Liver (tissue), 9 donors: ENCODE data around the gene NLK. TPM values are rescaled to one million over a fixed set of nuclear protein-coding genes. Genes with fewer than 3 reads are reported as not detected.

Experiments
- DNase-seq: peaks from one replicate; pipeline ENCODE4 v3.0.0-alpha.2; 2017; ENCODE audit warnings: low spot score
- H3K27ac ChIP-seq, 2 donors: one replicate each; pipeline ENCODE4 v1.7.0; 2013; ENCODE audit warnings: inconsistent platforms in 2 of 2, low read length in 2 of 2, control low read depth in 1 of 2, low read depth in 1 of 2, mild to moderate bottlenecking in 1 of 2
- H3K27me3 ChIP-seq, 4 donors: one replicate each; pipeline versions ENCODE4 v1.6.1 to v1.7.0; 2013; ENCODE audit warnings: low read length in 3 of 4, inconsistent platforms in 1 of 4, mild to moderate bottlenecking in 1 of 4, moderate library complexity in 1 of 4; ENCODE audit not compliant: control insufficient read depth in 4 of 4, insufficient read depth in 4 of 4
- H3K36me3 ChIP-seq, 4 donors: one replicate each; pipeline versions ENCODE4 v1.6.1 to v1.7.0; 2013; ENCODE audit warnings: low read length in 3 of 4, mild to moderate bottlenecking in 3 of 4, low read depth in 1 of 4, moderate library complexity in 1 of 4; ENCODE audit not compliant: control insufficient read depth in 4 of 4, insufficient read depth in 3 of 4
- H3K4me1 ChIP-seq, 4 donors: one replicate each; pipeline versions ENCODE4 v1.6.1 to v1.7.0; 2013; ENCODE audit warnings: low read length in 3 of 4, mild to moderate bottlenecking in 3 of 4, moderate library complexity in 1 of 4; ENCODE audit not compliant: control insufficient read depth in 4 of 4, insufficient read depth in 4 of 4
- H3K4me3 ChIP-seq, 3 donors: one replicate each; pipeline versions ENCODE4 v1.6.1 to v1.7.0; 2013; ENCODE audit warnings: low read length in 3 of 3, control low read depth in 1 of 3, low read depth in 1 of 3, mild to moderate bottlenecking in 1 of 3
- H3K9ac ChIP-seq, 2 donors: one replicate each; pipeline ENCODE4 v1.7.0; 2013; ENCODE audit warnings: low read length in 2 of 2, mild to moderate bottlenecking in 2 of 2, moderate library complexity in 2 of 2, control low read depth in 1 of 2, low read depth in 1 of 2
- H3K9me3 ChIP-seq, 4 donors: one replicate each; pipeline versions ENCODE4 v1.6.1 to v1.7.0; 2013; ENCODE audit warnings: low read length in 3 of 4; ENCODE audit not compliant: control insufficient read depth in 4 of 4
- EGR1 ChIP-seq, 2 donors: IDR thresholded peaks; 2 replicates each; pipeline ENCODE4 v1.6.1; 2016 to 2018; ENCODE audit warnings: antibody characterized with exemption in 2 of 2, low read depth in 2 of 2
- FOXA1 ChIP-seq: IDR thresholded peaks from 2 replicates; pipeline ENCODE4 v1.6.1; 2016; ENCODE audit warnings: antibody characterized with exemption
- FOXA2 ChIP-seq: IDR thresholded peaks from 2 replicates; pipeline ENCODE4 v1.6.1; 2016; ENCODE audit warnings: antibody characterized with exemption
- GABPA ChIP-seq, 2 donors: IDR thresholded peaks in 1 of 2; conservative IDR thresholded peaks in 1 of 2; 2 replicates each; pipeline ENCODE4 v1.6.1; 2016; ENCODE audit warnings: antibody characterized with exemption in 2 of 2, mild to moderate bottlenecking in 1 of 2, moderate library complexity in 1 of 2
- HNF4A ChIP-seq, 2 donors: conservative IDR thresholded peaks; 2 replicates each; pipeline ENCODE4 v1.6.1; 2016; ENCODE audit warnings: antibody characterized with exemption in 2 of 2, mild to moderate bottlenecking in 2 of 2
- HNF4G ChIP-seq: IDR thresholded peaks from 2 replicates; pipeline ENCODE4 v1.6.1; 2016; ENCODE audit warnings: antibody characterized with exemption
- JUND ChIP-seq, 2 donors: IDR thresholded peaks; 2 replicates each; pipeline ENCODE4 v1.6.1; 2016; ENCODE audit warnings: antibody characterized with exemption in 2 of 2
- NR2F2 ChIP-seq: IDR thresholded peaks from 2 replicates; pipeline ENCODE4 v1.6.1; 2016; ENCODE audit warnings: antibody characterized with exemption
- RAD21 ChIP-seq, 2 donors: IDR thresholded peaks; 2 replicates each; pipeline ENCODE4 v1.6.1; 2016; ENCODE audit warnings: antibody characterized with exemption in 2 of 2, mild to moderate bottlenecking in 2 of 2
- RXRA ChIP-seq, 2 donors: IDR thresholded peaks; 2 replicates each; pipeline ENCODE4 v1.6.1; 2017 to 2018; ENCODE audit warnings: antibody characterized with exemption in 2 of 2, mild to moderate bottlenecking in 1 of 2
- SP1 ChIP-seq: IDR thresholded peaks from 2 replicates; pipeline ENCODE4 v1.6.1; 2018; ENCODE audit warnings: antibody characterized with exemption, mild to moderate bottlenecking
- TAF1 ChIP-seq: conservative IDR thresholded peaks from 2 replicates; pipeline ENCODE4 v1.6.1; 2016; ENCODE audit warnings: antibody characterized with exemption, mild to moderate bottlenecking
- YY1 ChIP-seq: IDR thresholded peaks from 2 replicates; pipeline ENCODE4 v1.6.1; 2016; ENCODE audit warnings: antibody characterized with exemption, mild to moderate bottlenecking
- WGBS: extraction: QIAGEN DNeasy Blood & Tissue Kit; methylation state at CpG from one replicate; pipeline ENCODE4 v1.1.7; 2013; 5-methylcytosine and 5-hydroxymethylcytosine counted together
- polyA plus RNA-seq, 2 donors: library from polyadenylated mRNA; stranded (reverse) in 1 of 2; unstranded in 1 of 2; fragments of 200-250 nt in 1 of 2; fragments of >200 nt in 1 of 2; fragmentation: Nextera tagmentation in 1 of 2; extraction: Ambion mirVana in 1 of 2; gene quantifications; one replicate each; pipeline versions ENCODE4 v1.2.1 to v1.2.3, GENCODE V29; 2013 to 2015
- total RNA-seq, 2 donors: library from RNA; depleted of rRNA; stranded (reverse); fragments of >200 nt; gene quantifications; one replicate each; pipeline ENCODE4 v1.2.3, GENCODE V29; 2014
- TF ChIP-seq, protein P1 (sequence below): IDR thresholded peaks from 2 replicates; pipeline ENCODE4 v1.6.1; 2016; ENCODE audit warnings: antibody characterized with exemption
- TF ChIP-seq, protein P2 (sequence below): IDR thresholded peaks from 2 replicates; pipeline ENCODE4 v1.6.1; 2016; ENCODE audit warnings: antibody characterized with exemption, mild to moderate bottlenecking
- TF ChIP-seq, protein P3 (sequence below): IDR thresholded peaks from 2 replicates; pipeline ENCODE4 v1.6.1; 2016; ENCODE audit warnings: antibody characterized with exemption
- TF ChIP-seq, protein P4 (sequence below): fragments of 150-350 bp; IDR thresholded peaks from 2 replicates; pipeline ENCODE4 v1.5.1; 2017; ENCODE audit warnings: improper control_type of control experiment, low read depth, low read length; ENCODE audit not compliant: missing input control
- TF ChIP-seq, protein P5 (sequence below): IDR thresholded peaks from 2 replicates; pipeline ENCODE4 v1.6.1; 2016; ENCODE audit warnings: antibody characterized with exemption
- donor health status: healthy.
- donor health status: healthy.
- donor health status: healthy.
- donor health status: healthy.
- donor health status: healthy.

The NLK gene
- total and polyA plus RNA-seq, 4 donors = 4.4 to 17.4 (median 9.2) TPM

DNA sequence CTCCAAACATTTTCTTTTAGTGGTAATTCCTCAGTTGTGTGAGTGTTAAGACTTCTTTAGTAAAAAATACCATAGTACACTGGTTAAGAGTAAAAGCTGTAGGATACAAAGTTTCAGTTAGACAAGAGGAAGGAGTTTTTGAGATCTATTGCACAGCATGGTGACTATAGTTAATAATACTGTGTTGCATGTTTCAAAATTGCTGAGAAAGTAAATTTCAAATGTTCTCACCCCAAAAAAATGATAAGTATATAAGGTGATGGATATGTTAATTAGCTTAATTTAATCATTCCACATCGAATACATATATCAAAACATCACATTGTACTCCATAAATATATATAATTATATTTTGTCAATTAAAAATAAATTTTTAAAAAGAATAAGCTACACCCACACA lies 22.0 kb upstream of the NLK start:
- Histone ChIP-seq H3K4me3 (no peak overlapping the region), H3K27ac (no peak overlapping the region), H3K9ac (no peak overlapping the region), H3K4me1 (no peaks in the 10 kb centered on the region), H3K9me3 (no peaks in the 10 kb centered on the region), H3K27me3 (no peaks in the 10 kb centered on the region), H3K36me3 (no peaks in the 10 kb centered on the region)
- no peak for DNase-seq
- TF ChIP-seq, protein P1, sequence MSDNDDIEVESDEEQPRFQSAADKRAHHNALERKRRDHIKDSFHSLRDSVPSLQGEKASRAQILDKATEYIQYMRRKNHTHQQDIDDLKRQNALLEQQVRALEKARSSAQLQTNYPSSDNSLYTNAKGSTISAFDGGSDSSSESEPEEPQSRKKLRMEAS = no peak
- 51% methylated on average over 1 of the region's 1 CpG for WGBS

DNA sequence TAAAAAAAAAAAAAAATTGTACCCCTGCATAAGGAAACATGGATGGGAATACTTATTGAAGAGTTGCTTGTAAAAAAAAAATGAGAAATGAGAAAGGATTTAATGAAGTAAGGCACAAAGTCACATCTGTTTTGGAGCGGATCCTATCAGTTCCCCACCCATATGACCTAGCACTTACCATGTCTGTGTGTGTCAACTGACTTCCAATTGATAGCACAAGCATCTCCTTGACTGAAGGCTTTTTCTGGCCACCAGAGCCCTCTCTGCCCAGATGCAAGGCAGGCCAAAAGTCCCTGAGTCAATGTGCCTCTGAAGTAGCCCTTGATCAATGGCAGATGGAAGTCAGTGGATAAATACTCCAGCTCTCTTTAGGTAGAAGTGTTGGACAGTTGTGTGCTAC lies 13.4 kb upstream of the NLK start:
- Histone ChIP-seq H3K9ac (no peak overlapping the region), H3K36me3 (no peaks in the 10 kb centered on the region), H3K27ac (no peak overlapping the region), H3K27me3 (no peaks in the 10 kb centered on the region), H3K4me1 (no peaks in the 10 kb centered on the region), H3K9me3 (no peaks in the 10 kb centered on the region), H3K4me3 (no peak overlapping the region)
- no peak for TF ChIP-seq YY1
- TF ChIP-seq HNF4G = no peak
- TF ChIP-seq HNF4A (conservative IDR thresholded peaks at IDR 0.05) = no peak
- TF ChIP-seq TAF1 = no peak
- no peak for TF ChIP-seq GABPA (IDR thresholded peaks at IDR 0.05 in 1 of 2, conservative IDR thresholded peaks at IDR 0.05 in 1 of 2)
- no peak for TF ChIP-seq SP1
- TF ChIP-seq EGR1 (IDR thresholded peaks at IDR 0.05; ENCODE audit: low read depth in 2 of 2) = no peak
- TF ChIP-seq, protein P2, sequence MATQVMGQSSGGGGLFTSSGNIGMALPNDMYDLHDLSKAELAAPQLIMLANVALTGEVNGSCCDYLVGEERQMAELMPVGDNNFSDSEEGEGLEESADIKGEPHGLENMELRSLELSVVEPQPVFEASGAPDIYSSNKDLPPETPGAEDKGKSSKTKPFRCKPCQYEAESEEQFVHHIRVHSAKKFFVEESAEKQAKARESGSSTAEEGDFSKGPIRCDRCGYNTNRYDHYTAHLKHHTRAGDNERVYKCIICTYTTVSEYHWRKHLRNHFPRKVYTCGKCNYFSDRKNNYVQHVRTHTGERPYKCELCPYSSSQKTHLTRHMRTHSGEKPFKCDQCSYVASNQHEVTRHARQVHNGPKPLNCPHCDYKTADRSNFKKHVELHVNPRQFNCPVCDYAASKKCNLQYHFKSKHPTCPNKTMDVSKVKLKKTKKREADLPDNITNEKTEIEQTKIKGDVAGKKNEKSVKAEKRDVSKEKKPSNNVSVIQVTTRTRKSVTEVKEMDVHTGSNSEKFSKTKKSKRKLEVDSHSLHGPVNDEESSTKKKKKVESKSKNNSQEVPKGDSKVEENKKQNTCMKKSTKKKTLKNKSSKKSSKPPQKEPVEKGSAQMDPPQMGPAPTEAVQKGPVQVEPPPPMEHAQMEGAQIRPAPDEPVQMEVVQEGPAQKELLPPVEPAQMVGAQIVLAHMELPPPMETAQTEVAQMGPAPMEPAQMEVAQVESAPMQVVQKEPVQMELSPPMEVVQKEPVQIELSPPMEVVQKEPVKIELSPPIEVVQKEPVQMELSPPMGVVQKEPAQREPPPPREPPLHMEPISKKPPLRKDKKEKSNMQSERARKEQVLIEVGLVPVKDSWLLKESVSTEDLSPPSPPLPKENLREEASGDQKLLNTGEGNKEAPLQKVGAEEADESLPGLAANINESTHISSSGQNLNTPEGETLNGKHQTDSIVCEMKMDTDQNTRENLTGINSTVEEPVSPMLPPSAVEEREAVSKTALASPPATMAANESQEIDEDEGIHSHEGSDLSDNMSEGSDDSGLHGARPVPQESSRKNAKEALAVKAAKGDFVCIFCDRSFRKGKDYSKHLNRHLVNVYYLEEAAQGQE = no peak
- no peak for TF ChIP-seq RXRA (IDR thresholded peaks at IDR 0.05)
- TF ChIP-seq, protein P1 = no peak
- no peak for TF ChIP-seq NR2F2
- TF ChIP-seq, protein P3, sequence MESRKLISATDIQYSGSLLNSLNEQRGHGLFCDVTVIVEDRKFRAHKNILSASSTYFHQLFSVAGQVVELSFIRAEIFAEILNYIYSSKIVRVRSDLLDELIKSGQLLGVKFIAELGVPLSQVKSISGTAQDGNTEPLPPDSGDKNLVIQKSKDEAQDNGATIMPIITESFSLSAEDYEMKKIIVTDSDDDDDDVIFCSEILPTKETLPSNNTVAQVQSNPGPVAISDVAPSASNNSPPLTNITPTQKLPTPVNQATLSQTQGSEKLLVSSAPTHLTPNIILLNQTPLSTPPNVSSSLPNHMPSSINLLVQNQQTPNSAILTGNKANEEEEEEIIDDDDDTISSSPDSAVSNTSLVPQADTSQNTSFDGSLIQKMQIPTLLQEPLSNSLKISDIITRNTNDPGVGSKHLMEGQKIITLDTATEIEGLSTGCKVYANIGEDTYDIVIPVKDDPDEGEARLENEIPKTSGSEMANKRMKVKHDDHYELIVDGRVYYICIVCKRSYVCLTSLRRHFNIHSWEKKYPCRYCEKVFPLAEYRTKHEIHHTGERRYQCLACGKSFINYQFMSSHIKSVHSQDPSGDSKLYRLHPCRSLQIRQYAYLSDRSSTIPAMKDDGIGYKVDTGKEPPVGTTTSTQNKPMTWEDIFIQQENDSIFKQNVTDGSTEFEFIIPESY = no peak
- TF ChIP-seq JUND (IDR thresholded peaks at IDR 0.05) = no peak
- no peak for TF ChIP-seq FOXA2
- no peak for TF ChIP-seq FOXA1
- TF ChIP-seq, protein P4, sequence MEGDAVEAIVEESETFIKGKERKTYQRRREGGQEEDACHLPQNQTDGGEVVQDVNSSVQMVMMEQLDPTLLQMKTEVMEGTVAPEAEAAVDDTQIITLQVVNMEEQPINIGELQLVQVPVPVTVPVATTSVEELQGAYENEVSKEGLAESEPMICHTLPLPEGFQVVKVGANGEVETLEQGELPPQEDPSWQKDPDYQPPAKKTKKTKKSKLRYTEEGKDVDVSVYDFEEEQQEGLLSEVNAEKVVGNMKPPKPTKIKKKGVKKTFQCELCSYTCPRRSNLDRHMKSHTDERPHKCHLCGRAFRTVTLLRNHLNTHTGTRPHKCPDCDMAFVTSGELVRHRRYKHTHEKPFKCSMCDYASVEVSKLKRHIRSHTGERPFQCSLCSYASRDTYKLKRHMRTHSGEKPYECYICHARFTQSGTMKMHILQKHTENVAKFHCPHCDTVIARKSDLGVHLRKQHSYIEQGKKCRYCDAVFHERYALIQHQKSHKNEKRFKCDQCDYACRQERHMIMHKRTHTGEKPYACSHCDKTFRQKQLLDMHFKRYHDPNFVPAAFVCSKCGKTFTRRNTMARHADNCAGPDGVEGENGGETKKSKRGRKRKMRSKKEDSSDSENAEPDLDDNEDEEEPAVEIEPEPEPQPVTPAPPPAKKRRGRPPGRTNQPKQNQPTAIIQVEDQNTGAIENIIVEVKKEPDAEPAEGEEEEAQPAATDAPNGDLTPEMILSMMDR = no peak
- TF ChIP-seq, protein P5, sequence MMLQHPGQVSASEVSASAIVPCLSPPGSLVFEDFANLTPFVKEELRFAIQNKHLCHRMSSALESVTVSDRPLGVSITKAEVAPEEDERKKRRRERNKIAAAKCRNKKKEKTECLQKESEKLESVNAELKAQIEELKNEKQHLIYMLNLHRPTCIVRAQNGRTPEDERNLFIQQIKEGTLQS = no peak
- TF ChIP-seq RAD21 (IDR thresholded peaks at IDR 0.05) = no peak
- DNase-seq = peak; percentile 51
- WGBS = 98% methylated on average over 1 of the region's 1 CpG
